ENCODE measurements around the gene NBEAL1.
A peak's percentile ranks its signal among the peaks of the same experiment; 100 is the strongest.
"Not testable (repeated sequence)": the region's sequence is repeated elsewhere in the genome, so short reads cannot be mapped to it uniquely, and the experiment has no call there.

Gene NBEAL1

GRCh38 chr2:203014456-203015199, at the start of gene NBEAL1:
TSS of gene NBEAL1 (plus strand) at chr2:203014875. CDS start at chr2:203016385, 1,510 bp downstream.
- TF ChIP-seq CTCF (IDR thresholded peaks at IDR 0.05; ENCODE audit: control insufficient read depth, extremely low read depth, insufficient read depth) = no peak
- DNase-seq (ENCODE audit: low read depth) = peak; percentile 83
- peak within 1 kb of the TSS; percentile 95 for H3K4me3 ChIP-seq (ENCODE audit: low read depth, low read length)

- TF ChIP-seq CTCF (IDR thresholded peaks at IDR 0.05; ENCODE audit: control insufficient read depth, extremely low read depth, insufficient read depth) = no peak
- no peak overlapping the region for H3K4me3 ChIP-seq (ENCODE audit: low read depth, low read length)
- no peak for DNase-seq (ENCODE audit: low read depth)
Observed at GRCh38 chr2:202965810-202966460, 48.7 kb upstream of the NBEAL1 start.

DNA sequence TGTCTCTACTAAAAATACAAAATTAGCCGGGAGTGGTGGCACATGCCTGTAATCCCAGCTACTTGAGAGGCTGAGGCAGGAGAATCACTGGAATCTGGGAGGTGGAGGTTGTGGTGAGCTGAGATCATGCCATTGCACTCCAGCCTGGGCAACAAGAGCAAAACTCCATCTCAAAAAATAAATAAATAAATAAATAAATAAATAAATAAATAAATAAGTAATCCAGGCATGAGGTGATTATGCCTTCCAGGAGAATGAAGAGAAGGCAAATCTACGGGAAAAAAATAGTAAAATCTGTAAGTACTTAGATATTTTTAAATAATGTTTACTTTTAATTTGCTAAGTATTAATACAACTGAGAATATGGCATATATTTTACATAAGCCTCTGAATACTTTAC, 45.3 kb upstream of the NBEAL1 start:
- not testable (repeated sequence) for DNase-seq (ENCODE audit: low read depth); H3K4me3 ChIP-seq (ENCODE audit: low read depth, low read length)

- no peak for TF ChIP-seq CTCF (IDR thresholded peaks at IDR 0.05; ENCODE audit: control insufficient read depth, extremely low read depth, insufficient read depth)
- DNase-seq (ENCODE audit: low read depth) = no peak
- H3K4me3 ChIP-seq (ENCODE audit: low read depth, low read length) = no peak overlapping the region
Observed at GRCh38 chr2:202976809-202977208, 37.9 kb upstream of the NBEAL1 start.

DNA sequence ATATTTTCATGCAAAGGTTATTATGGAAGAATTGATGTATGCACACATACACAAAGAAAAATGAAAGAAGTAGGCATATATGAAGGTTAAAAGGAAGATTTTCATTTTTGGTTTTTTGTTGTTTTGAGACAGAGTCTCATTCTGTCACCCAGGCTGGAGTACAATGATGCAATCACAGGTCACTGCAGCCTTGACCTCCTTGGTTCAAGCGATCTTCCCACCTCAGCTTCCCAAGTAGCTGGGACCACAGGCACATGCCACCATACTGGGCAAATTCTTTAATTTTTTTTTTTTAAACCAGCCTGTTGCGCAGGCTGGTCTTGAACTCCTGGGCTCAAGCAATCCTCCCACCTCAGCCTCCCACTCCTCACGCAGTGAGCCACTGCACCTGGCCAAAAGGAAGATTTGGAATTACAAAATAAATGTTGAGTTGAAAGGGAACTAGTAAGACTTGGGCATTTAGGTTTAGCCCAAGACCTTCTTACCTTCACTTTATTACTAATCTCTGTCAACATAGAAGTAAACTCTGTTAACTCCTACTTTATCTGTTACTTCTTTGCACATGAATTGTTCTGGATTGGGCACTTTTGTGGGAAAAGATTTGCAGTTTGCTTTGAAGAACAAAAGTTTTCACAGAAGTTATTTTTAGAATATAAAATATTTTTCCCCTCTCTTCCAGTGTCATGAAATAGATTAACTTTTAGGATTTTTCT, 31.7 kb upstream of the NBEAL1 start:
- TF ChIP-seq CTCF (IDR thresholded peaks at IDR 0.05; ENCODE audit: control insufficient read depth, extremely low read depth, insufficient read depth) = no peak
- no peak overlapping the region for H3K4me3 ChIP-seq (ENCODE audit: low read depth, low read length)
- DNase-seq (ENCODE audit: low read depth) = no peak

- no peak for TF ChIP-seq CTCF (IDR thresholded peaks at IDR 0.05; ENCODE audit: control insufficient read depth, extremely low read depth, insufficient read depth)
- no peak overlapping the region for H3K4me3 ChIP-seq (ENCODE audit: low read depth, low read length)
- DNase-seq (ENCODE audit: low read depth) = no peak
Observed at GRCh38 chr2:202989749-202990148, 24.9 kb upstream of the NBEAL1 start.

- no peak for TF ChIP-seq CTCF (IDR thresholded peaks at IDR 0.05; ENCODE audit: control insufficient read depth, extremely low read depth, insufficient read depth)
- DNase-seq (ENCODE audit: low read depth) = no peak
- no peak overlapping the region for H3K4me3 ChIP-seq (ENCODE audit: low read depth, low read length)
Observed at GRCh38 chr2:202990501-202990900, 24.2 kb upstream of the NBEAL1 start.

GRCh38 chr2:202997113-202997512, 17.6 kb upstream of the NBEAL1 start:
- DNase-seq (ENCODE audit: low read depth); H3K4me3 ChIP-seq (ENCODE audit: low read depth, low read length): not testable (repeated sequence)

All from LNCaP clone FGC (cell line).